GM10248 (cell line): Measurements from ENCODE around the gene PLCB1.
A peak's percentile ranks its signal among the peaks of the same experiment; 100 is the strongest.

ENCODE experiments used
- CTCF ChIA-PET: fragments of 300-600 bp; sonication (Branson Sonifier 250); formaldehyde crosslinking; extraction: SDS; loops from one replicate; lab custom pipeline; 2021; ENCODE audit warnings: antibody characterized with exemption; lab: Yijun Ruan, JAX
- POLR2A ChIA-PET: fragments of 350-650 bp; sonication (Branson Sonifier 250); formaldehyde crosslinking; extraction: SDS; loops from one replicate; lab custom pipeline; 2020; ENCODE audit warnings: antibody characterized with exemption; lab: Yijun Ruan, JAX
- DNase-seq: peaks from one replicate; pipeline ENCODE4 v3.0.0; 2012; ENCODE audit errors: extremely low spot score
- TF ChIP-seq, protein P1 (sequence below): IDR thresholded peaks from 2 replicates; pipeline ENCODE4 v1.5.1; 2012; ENCODE audit warnings: mild to moderate bottlenecking, low read depth; ENCODE audit errors: extremely low read depth, missing control alignments, control extremely low read depth

The PLCB1 gene

DNA sequence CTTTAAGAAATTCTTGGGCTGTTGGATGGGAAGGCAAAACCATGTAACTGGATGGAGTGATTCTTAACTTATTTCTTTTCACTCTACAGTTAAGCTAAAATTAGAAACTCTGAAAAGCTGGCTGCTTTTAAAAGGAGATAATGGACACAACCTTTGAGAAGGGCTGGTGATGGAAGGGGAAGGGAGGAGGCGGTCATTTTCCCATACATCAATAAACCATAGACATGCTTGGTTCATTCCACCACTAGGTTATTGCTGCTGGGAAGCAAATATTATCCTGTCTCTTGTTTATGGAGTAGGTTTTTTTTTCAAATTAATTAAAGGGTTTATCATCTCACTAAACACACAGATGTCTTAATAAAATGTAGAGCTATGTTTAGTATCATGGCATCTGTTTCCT lies 76.2 kb downstream of the PLCB1 start:
- TF ChIP-seq, protein P1, sequence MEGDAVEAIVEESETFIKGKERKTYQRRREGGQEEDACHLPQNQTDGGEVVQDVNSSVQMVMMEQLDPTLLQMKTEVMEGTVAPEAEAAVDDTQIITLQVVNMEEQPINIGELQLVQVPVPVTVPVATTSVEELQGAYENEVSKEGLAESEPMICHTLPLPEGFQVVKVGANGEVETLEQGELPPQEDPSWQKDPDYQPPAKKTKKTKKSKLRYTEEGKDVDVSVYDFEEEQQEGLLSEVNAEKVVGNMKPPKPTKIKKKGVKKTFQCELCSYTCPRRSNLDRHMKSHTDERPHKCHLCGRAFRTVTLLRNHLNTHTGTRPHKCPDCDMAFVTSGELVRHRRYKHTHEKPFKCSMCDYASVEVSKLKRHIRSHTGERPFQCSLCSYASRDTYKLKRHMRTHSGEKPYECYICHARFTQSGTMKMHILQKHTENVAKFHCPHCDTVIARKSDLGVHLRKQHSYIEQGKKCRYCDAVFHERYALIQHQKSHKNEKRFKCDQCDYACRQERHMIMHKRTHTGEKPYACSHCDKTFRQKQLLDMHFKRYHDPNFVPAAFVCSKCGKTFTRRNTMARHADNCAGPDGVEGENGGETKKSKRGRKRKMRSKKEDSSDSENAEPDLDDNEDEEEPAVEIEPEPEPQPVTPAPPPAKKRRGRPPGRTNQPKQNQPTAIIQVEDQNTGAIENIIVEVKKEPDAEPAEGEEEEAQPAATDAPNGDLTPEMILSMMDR = no peak
- no peak for DNase-seq
- CTCF ChIA-PET = no interaction called here
- POLR2A ChIA-PET = no interaction called here

DNA sequence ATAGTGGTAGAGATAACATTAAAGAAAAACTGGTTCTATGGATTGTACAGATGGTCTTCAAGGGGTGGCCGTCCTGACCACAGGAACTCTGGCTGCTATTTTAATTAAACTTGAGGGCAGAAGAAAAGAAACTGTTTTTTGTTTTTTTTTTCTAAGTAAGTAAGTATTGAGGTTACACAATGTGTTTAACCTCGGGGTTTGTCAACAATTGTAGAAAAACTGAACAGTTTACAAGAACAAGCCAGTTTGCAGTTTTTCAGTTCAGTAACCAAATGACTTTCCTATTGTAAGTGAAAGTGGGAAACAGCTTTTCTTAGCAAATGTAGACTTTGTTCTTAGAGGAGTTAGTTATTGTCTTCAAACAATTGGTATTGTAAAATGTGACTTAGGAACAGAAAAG lies 77.0 kb downstream of the PLCB1 start:
- peak; percentile 10 for DNase-seq
- TF ChIP-seq, protein P1 = no peak
- POLR2A ChIA-PET = no interaction called here
- CTCF ChIA-PET = no interaction called here

DNA sequence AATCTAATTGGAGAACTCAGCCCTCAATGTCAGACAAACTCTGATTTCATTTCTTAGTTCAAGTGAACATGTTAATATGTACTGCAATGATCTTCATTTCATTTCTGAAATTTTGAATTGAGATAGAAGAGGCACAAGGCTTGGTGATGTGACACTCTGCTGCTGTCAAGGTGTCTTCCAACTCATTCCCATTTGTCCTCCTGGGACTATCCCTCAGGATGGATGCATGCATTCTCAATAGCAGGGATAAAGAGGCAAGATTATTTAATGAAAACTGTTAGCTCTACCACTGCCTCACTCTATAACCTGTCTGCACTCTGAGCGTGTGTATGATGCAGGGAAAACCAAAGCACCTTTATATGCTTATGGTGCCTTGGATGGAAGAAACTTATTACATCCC lies 78.7 kb downstream of the PLCB1 start:
- no peak for DNase-seq
- CTCF ChIA-PET = no interaction called here
- POLR2A ChIA-PET = no interaction called here
- TF ChIP-seq, protein P1 = no peak

DNA sequence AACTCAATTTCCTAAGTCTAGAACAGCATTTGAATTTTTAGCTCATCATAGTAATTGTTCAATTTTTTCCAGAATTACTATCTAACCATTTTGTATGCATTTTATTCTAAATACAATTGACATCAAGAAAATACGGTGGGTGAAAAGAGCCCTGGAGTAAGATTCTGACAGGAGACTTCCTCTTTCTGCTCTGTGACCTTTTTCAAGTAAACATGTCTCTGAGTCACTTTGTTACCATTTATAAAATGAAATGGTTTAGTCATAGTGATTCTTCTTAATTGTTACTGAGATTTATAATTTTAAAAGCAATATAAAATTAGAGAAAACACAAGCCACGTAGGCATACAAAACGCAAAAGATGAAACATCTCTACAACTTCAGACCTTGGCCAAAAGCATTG lies 80.2 kb downstream of the PLCB1 start:
- POLR2A ChIA-PET = no interaction called here
- CTCF ChIA-PET = interaction anchor here (0.9 kb wide), 1 partner anchor 15 kb away, joined by 4 read pairs; no protein-coding TSS in a partner anchor
- TF ChIP-seq, protein P1 = no peak
- peak; percentile 11 for DNase-seq

DNA sequence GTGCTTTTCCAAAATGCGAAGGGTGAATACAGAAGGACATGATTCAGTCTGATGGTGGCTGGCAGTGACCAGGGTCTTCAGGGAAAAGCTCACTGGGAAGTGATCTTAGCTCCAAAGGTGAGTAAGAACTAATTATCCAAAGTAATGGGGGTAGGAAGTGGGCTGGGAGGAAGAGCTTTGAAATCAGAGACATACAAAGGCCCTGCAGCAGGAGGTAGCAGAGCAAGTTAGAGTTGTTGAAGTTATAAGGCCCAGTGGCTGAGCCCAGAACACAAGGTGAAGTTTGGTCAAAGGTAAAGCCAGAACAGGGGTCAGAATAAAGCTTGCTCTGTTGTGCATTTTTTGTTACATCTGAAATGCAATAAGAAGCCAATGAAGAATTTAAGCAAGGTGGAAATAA lies 81.2 kb downstream of the PLCB1 start:
- POLR2A ChIA-PET = no interaction called here
- CTCF ChIA-PET = interaction anchor here (0.9 to 1.7 kb wide), 3 partner anchors 14 to 175 kb away, joined by 4 read pairs; no protein-coding TSS in a partner anchor
- no peak for DNase-seq
- TF ChIP-seq, protein P1 = no peak

DNA sequence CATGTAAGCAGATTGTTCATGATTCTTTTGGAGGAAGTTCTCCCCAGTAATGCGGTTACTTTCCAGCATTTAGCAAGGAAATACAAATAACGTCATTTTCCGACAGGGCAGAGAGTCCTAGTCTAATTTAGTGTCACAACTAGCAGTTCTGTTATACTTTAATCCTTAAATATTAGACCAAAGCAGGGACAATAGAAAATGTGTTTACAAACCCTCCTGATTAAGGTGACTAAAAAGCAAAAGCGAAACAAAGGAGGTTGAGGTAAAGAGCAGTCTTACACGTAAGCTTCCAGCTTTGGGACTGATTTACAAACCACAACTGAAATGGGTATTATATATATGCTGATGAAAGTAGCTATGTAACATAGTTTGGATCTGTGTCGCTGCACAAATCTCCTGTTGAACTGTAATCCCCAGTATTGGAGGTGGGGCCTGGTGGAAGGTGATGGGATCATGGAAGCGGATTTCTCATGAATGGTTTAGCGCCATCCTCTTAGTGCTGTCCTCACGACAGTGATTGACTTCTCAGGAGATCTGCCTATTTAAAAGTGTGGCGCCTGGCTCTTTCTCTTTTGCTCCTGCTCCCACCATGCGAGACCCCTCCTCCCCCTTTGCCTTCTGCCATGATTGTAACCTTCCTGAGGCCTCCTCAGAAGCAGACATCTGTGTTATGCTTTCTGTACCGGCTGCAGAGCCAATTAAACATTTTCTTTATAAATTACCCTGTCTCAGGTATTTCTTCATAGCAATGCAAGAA lies 81.9 kb downstream of the PLCB1 start:
- TF ChIP-seq, protein P1 = no peak
- POLR2A ChIA-PET = no interaction called here
- CTCF ChIA-PET = interaction anchor here (1.0 to 1.7 kb wide), 2 partner anchors 18 to 174 kb away, joined by 4 read pairs; no protein-coding TSS in a partner anchor
- peak; percentile 13 for DNase-seq
